Activated effector memory CD4-positive, alpha-beta T cell treated with Interleukin-2 at 50 U/mL for 16 hours (primary cell): Measurements from ENCODE around the gene GATA2.

Experiments
- DNase-seq: peaks from one replicate; pipeline ENCODE4 v3.0.0-alpha.2; 2020

GATA2 gene

DNA sequence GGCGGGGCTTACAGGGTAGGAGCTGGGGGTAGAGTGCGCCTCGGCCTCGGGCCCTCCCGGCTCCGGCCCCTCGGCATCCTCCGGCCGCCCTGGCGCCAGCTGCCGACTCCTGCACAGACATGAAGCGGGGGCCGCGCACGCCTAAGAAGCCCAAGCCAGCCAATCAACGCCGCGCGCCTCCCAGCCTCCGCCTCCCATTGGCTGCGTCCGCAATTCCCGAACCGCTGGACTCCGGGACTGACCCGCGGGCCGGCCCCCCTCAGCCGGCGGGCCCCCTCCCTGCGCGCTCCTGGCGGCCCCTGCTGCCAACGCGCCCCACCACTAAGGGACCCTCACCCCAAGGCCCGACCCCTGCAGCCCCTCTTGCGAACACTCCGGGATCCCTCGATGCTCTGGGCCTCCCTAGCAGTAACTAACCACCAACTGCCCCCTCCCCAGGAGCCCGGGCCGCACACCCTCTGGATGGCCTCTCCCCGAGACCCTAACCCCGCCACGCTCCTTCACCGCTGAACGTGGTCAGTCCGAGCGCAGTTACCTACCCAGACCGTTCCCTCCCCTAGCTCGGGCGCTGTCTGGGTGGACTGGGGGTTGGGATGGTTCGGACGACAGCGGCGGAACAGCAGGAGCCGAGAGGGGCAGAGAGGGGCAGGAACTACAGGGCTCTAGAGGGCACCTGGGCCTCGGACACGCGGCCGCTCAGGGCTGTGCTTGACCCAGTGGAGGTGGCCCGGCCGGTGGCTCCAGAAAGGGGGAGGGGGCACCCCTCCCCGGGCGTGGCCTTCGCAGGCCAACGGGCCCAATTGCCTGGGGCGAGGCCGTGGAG lies 5.0 kb downstream of the GATA2 start:
- DNase-seq, result no peak

DNA sequence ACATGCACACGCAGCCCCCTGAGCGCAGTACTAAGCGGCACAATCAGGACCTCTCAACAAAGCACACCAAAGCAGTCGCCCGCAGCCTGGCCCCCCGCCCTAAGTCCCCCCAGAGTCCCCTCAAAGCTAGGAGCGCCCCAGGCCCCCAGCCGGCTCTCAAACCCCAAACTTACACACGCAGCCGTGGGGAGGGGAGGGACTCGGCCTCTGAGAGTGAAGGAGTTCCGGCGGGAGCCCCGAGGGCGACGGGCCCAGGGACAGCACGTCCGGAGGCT lies 5.5 kb downstream of the GATA2 start:
- no peak for DNase-seq

DNA sequence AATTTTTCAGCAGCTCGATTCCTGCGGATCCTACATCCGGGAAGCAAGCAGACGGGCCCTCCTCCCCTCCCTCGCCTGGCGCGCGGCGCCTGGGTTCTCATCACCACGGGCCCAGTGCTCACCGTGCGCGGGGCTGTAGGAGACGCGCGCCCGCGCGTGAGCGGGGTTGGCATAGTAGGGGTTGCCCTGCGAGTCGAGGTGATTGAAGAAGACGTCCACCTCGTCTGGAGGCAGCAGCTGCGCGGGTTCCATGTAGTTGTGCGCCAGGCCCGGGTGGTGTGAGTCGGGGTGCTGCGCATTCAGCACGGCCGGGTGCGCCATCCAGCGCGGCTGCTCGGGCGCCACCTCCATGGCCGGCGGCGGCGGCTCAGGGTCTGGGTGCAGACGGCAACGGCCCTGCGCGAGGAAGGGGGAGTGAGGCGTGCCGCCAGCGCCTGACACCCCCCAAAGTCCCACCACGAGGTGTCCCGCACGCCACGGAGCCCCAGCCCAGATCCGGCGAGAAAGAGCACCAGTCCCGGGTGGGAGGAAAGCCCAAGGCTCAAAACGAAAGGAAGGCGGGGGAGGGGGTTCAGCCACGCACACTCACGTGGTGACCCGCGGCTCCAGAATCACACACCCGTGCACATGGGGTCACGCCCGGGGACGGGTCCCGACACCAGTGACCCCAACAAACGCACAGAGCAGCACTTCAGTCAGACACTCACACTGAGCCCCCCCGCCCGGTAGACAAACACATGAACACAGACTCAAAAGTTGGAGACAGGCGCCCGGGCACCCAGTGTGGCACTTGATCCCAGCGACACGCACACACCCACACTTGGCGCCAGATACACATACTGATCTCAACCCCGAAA lies 6.1 kb downstream of the GATA2 start:
- DNase-seq, result no peak

DNA sequence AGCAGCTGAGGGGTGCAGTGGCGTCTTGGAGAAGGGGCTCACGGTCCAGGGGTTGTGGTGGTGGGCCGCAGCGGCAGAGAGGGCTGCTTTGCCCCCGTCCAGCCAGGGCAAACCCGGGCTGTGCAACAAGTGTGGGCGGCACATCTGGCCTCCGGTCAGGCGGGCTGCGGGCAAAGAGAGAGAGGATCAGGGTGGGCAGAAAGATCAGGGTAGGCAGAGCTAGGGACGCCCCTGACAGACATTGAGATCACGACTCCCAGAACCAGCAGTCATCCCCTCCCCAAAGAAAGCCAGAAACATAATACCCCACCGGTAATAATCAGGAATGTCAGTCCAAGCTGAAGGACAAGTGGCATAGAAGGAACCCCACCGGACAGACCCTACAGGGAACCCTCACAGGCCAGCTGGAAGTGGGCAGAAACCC lies 6.8 kb downstream of the GATA2 start:
- no peak for DNase-seq

DNA sequence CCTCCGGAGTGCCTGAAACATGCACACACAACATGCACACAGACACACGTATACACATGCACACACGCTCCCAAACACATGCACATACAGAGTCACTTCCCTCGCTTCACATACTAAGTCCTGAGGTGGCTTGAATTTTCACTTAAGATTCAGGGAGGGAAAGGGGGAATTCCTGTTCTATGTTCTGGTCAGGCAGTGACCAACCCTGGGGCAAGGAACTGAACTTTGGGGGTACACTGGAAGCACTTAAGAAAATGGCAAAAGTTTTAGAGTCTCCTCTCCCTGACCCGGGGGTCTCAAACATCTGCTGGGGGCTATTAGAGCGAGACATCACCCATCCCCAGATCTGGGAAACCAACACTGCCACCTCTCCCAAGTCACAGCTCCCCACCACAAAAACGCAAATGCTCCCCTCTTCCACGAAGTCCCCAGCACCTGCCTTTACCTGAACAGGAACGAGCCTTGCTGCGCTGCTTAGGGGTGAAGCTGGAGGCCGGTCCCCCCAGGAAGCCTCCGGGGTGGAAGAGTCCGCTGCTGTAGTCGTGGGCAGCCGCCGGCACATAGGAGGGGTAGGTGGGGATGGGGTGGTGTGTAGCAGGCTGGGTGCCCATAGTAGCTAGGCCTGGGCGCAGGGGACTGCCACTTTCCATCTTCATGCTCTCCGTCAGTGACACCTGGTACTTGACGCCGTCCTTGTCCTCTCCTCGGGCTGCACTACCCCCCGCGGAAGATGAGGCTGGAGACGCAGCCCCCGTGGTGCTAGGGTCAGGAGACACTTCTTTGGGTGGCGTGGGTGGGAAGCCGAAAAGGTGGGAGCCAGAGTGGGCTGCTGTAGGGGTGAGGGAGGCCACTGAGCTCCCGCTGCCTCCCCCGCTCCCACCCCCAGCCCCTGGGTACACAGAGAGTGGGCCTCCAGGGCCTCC lies 7.5 kb downstream of the GATA2 start:
- no peak for DNase-seq

DNA sequence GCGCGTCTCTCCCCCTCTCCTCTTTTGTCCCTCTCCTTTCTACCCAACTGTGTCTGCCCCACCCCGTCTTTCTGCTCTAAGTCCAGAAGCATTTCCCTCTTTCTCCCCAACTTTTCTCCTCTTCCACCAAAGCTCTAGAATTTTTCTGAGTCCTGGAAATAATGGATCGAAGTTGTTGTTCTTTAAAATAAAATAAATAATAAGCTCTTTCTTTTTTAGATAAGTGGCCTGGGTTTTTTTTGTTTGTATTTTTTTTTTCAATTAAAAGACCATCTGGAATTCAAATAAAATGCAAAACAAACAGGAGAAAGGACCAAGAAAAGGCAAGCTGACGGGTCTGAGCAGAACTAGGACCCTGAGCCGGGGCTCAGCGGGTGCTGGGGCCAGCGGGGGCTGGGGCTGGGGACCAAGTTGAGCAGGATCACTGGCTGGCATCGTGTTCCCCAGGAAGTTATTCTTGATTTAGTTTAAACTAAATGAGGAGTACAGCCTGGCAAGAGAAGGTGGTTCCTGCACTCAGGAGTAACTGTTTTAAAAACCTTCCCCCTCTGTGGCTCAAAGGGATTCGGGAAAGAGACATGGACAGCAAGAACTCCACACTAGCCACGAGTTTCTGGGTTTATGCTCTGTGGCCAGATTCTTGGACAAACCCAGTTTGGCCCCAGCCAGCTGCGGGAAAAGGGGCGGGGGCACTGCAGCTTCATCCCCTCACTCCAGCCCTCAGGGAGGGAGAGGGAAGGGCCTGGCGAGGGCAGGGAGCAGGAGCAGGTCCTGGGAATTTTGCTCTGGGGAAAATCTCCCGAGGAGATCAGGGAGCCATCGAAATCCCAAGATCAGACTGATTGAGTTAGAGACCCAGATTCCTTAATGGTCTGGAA lies 8.4 kb downstream of the GATA2 start:
- DNase-seq, result no peak

DNA sequence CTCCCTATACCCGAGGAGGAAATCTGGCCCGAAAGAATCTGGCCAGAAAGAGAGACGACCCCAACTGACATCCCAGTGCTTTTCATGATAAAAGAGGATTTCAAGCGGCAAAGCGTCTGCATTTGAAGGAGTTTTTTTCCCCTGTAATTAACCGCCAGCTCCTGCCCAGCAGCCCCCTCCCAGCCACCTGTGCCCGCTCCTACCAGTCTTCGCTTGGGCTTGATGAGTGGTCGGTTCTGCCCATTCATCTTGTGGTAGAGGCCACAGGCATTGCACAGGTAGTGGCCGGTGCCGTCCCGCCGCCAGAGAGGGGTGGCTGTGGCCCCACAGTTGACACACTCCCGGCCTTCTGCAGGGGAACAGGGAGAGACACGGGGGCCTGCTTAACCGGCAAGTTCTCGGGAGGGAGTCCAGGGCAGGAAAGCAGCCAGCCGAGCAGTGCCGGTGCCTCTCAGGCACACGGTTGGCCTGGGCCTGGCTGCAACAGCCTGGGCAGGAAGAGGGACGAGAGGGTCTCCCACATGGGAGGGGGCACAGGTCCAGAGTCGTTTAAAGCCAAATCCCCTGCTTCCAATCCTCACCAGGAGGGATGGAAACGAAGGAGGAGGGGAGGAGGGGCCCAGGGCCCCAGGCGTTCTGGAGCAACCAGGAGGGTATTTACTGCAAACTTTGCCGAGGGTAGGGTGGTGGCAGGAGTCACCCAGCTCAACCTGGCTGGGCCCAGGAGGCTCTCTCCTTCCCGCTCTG lies 9.2 kb downstream of the GATA2 start:
- no peak for DNase-seq

DNA sequence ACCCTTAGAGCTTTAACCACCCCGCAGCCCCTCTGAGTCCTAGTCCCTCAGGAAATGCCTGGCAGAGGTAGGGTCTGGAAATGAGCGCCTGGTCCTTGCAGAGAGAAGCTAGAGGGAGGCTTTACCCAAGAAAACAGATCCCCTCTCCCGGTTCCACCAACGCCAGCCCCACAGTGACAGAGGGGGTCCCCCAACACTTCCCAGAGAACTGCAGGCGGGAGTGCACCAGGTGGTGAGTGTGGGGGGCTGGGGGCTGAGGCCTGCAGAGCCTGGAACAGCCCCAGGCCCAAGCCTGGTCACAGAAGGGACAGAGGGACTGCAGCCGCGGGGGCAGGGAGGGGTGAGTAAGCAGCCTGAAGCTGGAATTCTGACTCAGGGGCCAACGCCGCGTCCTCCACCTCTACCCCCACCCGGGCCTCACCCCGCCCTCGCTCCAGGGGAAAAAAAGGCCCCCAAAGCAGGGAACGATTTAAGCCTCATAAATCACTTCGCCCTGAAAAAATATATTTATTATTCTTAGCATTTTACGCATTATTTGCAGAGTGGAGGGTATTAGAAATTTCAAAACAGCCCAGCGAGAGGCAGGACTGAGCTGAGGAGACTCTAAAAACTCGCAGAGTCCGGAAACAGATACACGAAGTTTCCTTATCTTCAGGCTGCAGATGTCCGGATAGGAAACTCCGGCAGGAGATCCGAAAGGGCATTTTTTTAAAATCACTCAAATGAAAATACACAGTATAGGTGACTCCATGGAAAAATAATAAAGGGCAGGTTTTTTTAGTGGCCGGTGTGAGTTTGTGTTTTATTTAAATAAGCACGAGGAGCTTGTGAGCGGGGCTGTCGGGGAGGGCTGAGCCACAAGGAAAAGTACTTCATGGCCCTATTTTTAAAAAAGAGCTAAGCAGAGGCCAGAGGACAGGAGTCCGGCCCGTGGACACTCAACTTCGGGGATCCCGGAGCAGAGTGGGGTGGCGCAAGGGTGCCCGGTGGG lies 10.0 kb downstream of the GATA2 start:
- no peak for DNase-seq

DNA sequence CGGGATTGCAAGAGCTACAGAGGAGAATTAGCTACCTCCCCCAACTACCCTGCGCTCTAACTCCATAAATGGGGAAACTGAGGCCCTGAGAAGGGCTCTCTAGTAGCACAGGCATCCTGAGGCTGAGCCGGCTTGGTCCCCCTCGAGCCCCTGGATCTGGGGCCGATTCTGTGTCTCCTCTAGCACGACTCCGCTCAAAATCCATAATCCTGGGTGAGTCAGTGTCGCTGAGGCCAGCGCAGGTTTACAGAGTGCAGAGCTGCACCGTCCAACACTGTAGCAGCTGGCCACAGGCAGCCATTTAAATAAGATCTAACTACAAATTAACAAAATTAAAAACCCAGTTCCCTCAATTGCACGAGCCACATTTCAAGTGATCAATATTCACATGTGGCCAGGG lies 10.8 kb downstream of the GATA2 start:
- DNase-seq, result no peak

DNA sequence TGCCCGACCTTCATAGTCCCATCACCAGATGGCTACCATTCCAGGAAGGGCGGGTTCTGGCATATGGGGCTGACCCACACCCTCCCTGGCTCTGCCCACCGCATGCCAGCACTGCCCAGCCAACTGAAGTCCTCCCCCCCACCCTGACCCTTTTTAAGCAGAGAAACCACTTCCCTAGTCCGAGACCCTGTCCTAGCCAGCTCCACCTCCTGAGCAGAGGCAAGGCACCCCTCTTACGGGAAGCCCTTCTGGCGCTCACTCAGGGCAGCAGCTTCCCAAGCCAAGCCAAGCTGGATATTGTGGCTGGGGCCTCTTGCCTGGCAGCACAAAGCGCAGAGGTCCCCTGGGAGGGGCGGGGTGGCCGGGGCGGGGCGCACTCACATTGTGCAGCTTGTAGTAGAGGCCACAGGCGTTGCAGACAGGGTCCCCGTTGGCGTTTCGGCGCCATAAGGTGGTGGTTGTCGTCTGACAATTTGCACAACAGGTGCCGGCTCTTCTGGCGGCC lies 11.5 kb downstream of the GATA2 start:
- DNase-seq, result no peak

DNA sequence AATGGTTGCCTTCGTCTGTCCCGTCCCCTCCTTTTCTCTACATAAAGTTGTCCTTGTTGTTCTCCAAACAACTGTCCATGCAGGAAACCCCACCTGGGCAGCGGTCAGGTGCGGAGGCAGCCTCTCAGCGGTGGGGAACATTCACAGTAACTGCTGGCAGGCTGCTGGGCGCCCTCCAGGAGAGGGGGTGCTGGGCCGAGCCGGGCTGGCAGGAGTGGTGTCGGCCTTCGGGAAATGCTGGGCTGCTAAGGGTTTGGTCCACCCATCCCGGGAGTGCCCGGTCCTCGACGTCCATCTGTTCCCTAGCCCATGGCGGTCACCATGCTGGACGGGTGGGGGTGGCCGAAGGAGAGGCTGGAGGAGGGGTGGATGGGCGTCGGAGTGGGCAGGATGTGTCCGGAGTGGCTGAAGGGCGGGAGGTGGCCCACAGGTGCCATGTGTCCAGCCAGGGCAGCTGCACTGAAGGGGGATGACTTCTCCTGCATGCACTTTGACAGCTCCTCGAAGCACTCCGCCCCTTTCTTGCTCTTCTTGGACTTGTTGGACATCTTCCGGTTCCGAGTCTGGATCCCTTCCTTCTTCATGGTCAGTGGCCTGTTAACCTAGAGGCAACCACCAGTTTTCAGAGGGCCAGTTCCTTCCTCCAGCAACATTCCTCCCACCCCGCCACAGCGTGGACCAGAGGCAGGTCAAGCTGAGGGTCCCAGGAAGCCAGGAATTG lies 12.1 kb downstream of the GATA2 start:
- no peak for DNase-seq

DNA sequence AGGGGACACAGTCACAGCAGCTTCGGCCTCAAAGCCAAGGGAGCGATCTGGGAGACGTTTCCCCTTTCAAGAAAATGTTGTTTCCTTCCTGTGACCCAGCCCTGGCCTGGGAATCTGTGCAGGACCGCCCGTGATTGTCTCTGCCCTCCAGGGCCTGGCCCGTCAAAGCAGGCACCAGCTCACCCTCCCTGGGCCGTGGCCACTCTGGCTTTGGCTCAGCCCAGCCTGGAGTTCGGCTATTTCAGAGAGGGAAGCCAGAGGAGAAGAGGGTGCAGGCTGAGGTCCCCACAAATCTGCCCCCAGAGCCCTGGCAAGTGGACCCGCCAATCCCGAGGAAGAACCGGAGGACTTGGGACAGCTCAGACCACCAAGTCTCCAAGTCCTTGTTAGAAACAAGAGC lies 12.7 kb downstream of the GATA2 start:
- no peak for DNase-seq

DNA sequence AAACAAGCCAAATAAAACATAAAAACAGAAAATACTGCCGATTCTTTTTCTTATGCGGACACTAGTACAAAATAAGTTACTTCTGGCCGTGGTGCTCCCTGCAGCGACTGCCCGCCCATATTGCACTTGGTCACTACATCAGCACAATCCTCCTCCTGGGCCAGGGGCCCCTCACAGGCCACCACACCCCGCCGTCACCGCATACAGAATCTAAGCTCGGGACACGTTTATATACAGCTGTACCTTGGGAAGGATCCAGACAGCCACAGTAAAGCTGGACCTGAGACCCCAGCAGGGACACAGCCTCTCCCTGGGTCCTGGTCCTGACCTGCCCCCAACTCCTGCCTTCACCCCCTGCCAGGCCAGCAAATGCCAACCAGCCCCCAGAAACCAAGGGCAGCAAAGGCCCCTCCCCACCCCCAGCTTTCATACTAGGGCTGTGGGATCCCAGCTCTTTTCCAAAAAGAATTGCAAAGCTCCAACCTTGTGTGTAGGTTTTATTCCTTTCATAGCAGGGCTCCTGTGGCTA lies 13.4 kb downstream of the GATA2 start:
- DNase-seq, result no peak

DNA sequence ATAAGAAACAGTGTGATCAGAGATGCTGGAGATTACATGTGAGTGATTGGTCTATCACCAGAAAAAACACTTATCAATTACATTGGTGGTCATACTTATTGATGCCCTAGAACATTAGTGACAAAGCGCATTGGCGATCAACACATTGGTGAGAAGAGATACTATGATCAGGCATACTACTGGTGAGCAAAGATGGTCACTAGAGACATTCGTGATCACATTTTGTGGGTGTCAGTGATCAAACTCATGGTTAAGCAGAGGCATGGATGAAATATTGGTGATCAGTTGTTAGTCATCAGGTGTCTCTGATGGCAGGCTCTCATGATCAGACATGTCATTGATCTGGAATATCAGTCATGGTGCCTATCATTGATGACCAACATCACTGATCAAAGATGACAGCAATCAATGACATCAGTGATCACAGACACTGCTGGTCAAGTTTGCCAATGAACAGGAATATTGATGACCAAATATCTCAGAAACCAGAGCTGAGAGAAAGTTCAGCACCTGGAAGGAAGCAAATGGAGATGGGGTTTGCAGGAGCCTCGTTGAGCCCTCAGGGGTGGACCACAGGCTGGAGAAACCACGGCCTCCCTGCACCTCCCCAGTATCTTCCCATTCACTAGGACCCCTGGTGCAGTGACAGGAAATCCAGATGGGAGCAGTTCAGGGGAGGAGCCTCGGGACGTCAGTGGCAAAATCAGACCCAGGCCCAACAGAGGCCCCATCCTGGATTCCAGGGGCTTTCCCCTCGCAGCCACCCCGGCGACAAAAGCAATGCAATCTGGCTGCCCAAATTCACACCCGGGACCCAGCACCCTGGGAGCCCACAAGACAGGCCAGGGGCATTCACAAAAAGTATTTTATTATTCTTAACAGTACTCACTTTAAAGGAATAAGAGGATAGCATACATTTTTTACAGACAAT lies 14.2 kb downstream of the GATA2 start:
- DNase-seq, result no peak

DNA sequence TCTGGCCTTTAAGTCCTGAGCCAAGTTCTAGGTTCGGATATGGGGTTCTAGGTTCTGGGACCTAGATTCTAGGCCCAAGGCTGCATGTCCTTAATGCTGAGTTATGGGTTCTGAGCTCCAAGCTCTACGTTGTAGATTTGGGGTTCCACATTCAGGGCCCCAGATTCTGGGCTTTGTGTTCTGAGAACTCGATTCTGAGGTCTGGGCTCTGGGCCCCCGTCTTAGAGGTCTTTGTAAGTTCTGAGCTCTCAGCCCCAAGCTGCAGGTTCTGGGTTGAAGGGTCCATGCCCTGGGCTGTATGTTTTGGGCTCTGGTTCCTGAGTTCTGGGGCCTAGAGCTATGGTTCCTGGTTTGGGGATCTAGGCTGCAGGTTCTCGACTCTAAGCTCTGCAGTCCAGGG lies 16.3 kb downstream of the GATA2 start:
- DNase-seq, result no peak

DNA sequence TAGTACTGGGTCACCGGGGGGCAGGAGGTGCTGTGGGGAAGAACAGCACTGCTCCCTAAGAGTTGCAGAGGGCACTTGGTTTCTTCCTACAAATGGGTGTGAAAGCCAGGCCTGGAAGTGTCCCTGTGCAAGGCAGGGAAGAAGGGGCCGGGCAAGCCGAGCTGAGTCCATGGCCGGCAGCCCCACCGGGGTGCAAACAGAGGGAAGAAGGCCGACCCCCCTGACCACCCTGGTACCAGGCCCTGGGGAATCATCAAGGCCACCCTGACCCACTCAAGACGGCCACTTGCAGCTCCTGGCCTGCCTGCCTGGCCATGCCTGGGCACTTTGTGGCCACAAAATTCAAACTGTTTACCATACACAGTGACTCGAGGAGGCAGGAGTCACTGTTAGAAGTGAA lies 17.6 kb downstream of the GATA2 start:
- DNase-seq, result no peak

DNA sequence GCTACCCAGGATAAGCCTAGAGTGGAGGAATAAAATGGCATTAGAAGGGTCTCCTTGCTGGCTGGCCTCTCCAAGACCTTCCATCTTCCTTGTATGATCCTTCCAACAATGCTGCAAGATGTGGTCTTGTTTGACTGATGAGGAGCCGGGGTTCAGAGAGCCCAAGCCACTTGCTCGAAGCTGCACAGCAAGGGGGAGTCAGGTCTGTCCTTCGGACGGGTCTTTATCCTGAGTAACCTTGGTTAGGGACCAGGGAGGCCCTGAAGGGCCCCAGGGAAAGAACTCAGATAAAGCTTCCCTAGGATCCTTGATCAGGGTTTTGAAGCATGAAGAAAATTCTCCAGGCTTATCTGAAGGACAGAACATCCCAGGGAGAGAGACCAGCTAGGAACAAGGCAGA lies 19.3 kb downstream of the GATA2 start:
- no peak for DNase-seq

DNA sequence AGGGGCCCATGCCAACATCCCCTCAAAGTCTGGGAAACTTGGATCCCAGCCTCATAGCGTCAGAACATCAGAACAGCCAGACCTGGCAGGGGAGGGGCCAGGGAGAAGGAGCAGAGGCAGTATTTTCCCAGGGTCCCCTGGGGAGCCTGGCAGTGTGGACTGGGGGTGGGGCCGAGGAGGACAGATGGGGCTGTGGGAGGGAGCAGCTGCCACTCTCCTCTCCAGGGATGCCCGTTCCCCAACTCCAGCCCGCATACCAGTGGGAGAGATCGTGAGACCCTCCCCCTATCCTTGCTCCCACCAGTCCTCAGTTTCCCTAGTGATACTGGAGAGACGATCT lies 19.9 kb downstream of the GATA2 start:
- DNase-seq, result no peak
